ENCODE results near the gene LMOD3.

LMOD3 gene

DNA sequence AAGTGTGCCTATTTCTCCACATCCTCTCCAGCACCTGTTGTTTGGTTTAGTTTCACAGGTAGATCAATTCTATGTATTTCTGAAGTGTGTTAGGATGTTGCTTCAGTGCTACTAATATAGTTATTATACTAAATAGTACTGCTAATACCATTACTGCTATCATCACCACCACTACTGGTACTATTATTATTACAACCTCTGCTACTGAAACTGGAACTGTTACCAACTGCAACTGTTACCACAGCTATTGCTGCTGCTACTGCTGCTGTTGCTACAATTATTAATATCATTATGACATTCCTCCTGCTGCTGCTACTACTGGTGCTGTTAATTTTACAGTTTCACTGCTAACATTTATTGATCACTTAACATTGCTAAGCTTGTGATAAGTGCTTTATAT is 8.3 kb upstream of the LMOD3 start:
- POLR2A ChIA-PET = no interaction called here
- CTCF ChIA-PET = interaction anchor here (0.8 to 3.3 kb wide), 5 partner anchors 9 to 179 kb away, joined by 3 to 19 read pairs (median 3); no protein-coding TSS in a partner anchor
- TF ChIP-seq, protein P1, sequence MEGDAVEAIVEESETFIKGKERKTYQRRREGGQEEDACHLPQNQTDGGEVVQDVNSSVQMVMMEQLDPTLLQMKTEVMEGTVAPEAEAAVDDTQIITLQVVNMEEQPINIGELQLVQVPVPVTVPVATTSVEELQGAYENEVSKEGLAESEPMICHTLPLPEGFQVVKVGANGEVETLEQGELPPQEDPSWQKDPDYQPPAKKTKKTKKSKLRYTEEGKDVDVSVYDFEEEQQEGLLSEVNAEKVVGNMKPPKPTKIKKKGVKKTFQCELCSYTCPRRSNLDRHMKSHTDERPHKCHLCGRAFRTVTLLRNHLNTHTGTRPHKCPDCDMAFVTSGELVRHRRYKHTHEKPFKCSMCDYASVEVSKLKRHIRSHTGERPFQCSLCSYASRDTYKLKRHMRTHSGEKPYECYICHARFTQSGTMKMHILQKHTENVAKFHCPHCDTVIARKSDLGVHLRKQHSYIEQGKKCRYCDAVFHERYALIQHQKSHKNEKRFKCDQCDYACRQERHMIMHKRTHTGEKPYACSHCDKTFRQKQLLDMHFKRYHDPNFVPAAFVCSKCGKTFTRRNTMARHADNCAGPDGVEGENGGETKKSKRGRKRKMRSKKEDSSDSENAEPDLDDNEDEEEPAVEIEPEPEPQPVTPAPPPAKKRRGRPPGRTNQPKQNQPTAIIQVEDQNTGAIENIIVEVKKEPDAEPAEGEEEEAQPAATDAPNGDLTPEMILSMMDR (IDR thresholded peaks at IDR 0.05; ENCODE audit: control extremely low read depth, extremely low read depth, low read depth, missing control alignments) = no peak
- DNase-seq (ENCODE audit: extremely low spot score) = no peak

DNA sequence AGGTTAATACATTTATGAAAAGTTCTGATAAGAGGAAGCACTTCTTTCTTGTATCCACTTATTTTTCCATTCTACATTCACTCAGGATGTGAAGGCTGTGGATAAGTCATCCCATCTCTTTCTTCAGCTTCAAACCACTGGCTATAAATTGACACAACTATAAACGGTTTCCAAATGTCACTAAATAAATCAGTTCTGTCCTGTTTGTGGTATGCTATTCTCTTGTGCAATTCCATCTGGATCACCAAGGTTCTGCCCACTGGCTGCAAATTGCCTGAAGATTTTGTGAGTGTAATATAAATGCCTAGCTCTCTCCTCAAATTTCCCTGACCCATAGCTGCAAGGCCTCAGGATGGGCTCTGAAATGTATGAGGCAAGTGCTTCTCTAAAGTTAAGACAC is 7.1 kb upstream of the LMOD3 start:
- ChIA-PET POLR2A (no interaction called here), CTCF (interaction anchor here (1.3 kb wide), 1 partner anchor 32 kb away, joined by 3 read pairs; no protein-coding TSS in a partner anchor)
- DNase-seq (ENCODE audit: extremely low spot score) = no peak
- TF ChIP-seq, protein P1 (IDR thresholded peaks at IDR 0.05; ENCODE audit: control extremely low read depth, extremely low read depth, low read depth, missing control alignments) = no peak

DNA sequence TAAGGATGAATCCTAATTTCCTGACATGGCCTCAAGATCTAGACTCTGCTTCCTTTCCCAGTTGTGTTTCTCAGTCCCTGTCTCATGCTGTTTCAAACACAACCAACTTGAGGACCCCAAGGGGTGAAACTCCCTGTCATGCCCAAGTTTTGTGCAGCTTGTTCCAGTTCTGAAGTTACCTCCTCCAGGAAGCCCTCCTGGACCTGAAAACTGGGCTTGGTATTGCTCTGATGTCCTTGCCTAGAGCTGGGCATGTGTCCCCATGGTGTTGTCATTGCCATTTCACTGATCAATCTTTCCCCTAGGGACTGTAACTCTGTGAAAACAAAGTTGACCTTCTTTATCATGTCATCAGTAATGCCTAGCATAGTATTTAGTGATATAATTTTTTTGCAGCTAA is 6.1 kb upstream of the LMOD3 start:
- ChIA-PET CTCF (interaction anchor here (0.8 to 3.3 kb wide), 2 partner anchors 9 to 177 kb away, joined by 3 to 12 read pairs; no protein-coding TSS in a partner anchor), POLR2A (no interaction called here)
- no peak for DNase-seq (ENCODE audit: extremely low spot score)
- TF ChIP-seq, protein P1 (IDR thresholded peaks at IDR 0.05; ENCODE audit: control extremely low read depth, extremely low read depth, low read depth, missing control alignments) = no peak

DNA sequence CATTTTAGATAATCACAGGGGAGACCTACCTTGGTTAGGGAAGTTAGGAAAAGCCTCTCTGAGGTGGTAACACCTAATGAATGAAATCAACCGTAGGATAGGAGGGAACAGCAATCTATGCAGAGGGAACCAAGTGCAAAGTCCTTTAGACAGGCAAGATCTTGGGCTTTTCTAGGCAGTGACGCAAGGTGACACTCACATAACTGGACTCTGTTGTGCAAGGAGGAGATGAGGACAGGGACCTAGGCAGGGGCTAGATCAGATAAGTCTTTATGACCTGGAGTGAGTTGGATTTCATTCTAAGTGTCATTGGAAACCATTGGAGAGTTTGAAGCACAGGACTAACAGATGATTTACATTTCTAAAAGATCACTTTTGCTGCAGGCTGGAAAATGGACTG is 4.6 kb upstream of the LMOD3 start:
- CTCF ChIA-PET = interaction anchor here (1.0 to 3.3 kb wide), 9 partner anchors 9 to 545 kb away, joined by 3 to 14 read pairs (median 4); no protein-coding TSS in a partner anchor
- TF ChIP-seq, protein P1 (IDR thresholded peaks at IDR 0.05; ENCODE audit: control extremely low read depth, extremely low read depth, low read depth, missing control alignments) = no peak
- DNase-seq (ENCODE audit: extremely low spot score) = no peak
- POLR2A ChIA-PET = no interaction called here

DNA sequence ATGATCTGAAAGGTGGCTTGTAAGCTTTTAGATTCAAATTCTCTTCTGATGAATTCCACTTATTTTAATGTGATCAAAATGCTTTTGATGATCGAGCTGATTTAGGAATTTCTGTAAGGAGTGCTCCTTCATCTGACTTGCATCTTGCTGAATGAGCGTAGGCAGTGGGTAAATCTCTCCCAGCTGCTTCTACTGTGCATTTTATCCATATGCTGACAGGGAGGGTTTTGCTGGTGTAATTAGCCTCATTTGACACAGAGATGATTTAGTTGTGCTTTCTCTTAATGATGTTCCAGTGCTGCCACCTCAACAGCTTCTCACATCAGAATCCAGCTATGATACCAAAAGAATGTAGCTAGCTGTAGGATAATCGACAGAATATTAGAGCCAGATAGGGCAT is 3.8 kb upstream of the LMOD3 start:
- ChIA-PET POLR2A (no interaction called here), CTCF (interaction anchor here (1.0 to 3.3 kb wide), 11 partner anchors 9 to 546 kb away, joined by 3 to 14 read pairs (median 4); no protein-coding TSS in a partner anchor)
- no peak for DNase-seq (ENCODE audit: extremely low spot score)
- TF ChIP-seq, protein P1 (IDR thresholded peaks at IDR 0.05; ENCODE audit: control extremely low read depth, extremely low read depth, low read depth, missing control alignments) = no peak

DNA sequence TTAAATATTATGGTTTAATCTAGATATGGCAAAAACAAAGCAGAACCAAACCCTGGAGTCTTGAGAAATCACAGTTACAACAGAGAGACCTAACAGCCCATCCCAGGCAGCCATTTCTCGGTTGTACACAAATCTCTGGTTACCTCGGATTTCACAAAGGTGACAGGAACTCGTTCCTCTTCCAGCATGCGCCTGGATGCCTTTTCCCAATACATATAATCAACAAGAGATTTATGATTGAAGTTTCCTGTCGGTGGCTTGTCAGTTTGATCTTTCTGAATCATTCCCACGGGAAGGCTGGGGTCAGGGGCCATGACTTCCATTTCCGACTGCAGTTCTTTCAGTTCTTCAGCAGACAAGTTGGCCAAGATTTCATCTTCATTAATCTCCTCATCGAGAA is 445 bp downstream of the LMOD3 start:
- TF ChIP-seq, protein P1 (IDR thresholded peaks at IDR 0.05; ENCODE audit: control extremely low read depth, extremely low read depth, low read depth, missing control alignments) = no peak
- no peak for DNase-seq (ENCODE audit: extremely low spot score)
- ChIA-PET CTCF (interaction anchor here (1.0 to 5.4 kb wide), 24 partner anchors 10 to 548 kb away, joined by 3 to 53 read pairs (median 6); no protein-coding TSS in a partner anchor), POLR2A (no interaction called here)

Measured in GM10248 (cell line).